Esophagus squamous epithelium (tissue), 5 donors: ENCODE results near the gene CPSF4L. TPM values are rescaled to one million over a fixed set of nuclear protein-coding genes. Genes with fewer than 3 reads are reported as not detected.
A peak's percentile ranks its signal among the peaks of the same experiment; 100 is the strongest.

Experiments used
- DNase-seq: peaks from one replicate; lab custom pipeline; 2025; lab: John Stamatoyannopoulos, UW
- H3K27ac ChIP-seq, 4 donors: fragments of 200-600 bp; sonication (generic); one replicate each; pipeline ENCODE4 v1.5.1; 2016 to 2019; ENCODE audit warnings: mild to moderate bottlenecking in 1 of 4
- H3K27me3 ChIP-seq, 4 donors: fragments of 200-600 bp; sonication (generic); 1 replicate in 3 of 4; 2 replicates in 1 of 4; pipeline versions ENCODE4 v1.5.1 to v1.6.0; 2017 to 2021; ENCODE audit warnings: antibody characterized with exemption in 1 of 4
- H3K36me3 ChIP-seq, 3 donors: fragments of 200-600 bp; sonication (generic); one replicate each; pipeline ENCODE4 v1.5.1; 2016 to 2019
- H3K4me1 ChIP-seq, 3 donors: fragments of 200-600 bp; sonication (generic); one replicate each; pipeline ENCODE4 v1.5.1; 2017 to 2019
- H3K4me3 ChIP-seq, 4 donors: fragments of 200-600 bp; sonication (generic); 1 replicate in 3 of 4; 2 replicates in 1 of 4; pipeline ENCODE4 v1.5.1; 2016 to 2019; ENCODE audit warnings: mild to moderate bottlenecking in 2 of 4, moderate library complexity in 1 of 4
- H3K9me3 ChIP-seq, 3 donors: fragments of 200-600 bp; sonication (generic); one replicate each; pipeline ENCODE4 v1.5.1; 2016 to 2019
- CTCF ChIP-seq, 6 experiments: fragments of 450-650 bp in 4 of 6; fragments of 200-600 bp in 2 of 6; sonication (generic) in 2 of 6; IDR thresholded peaks; one replicate each; pipeline ENCODE4 v1.5.1; 2016 to 2019; ENCODE audit warnings: antibody characterized with exemption in 6 of 6, mild to moderate bottlenecking in 4 of 6, moderate library complexity in 4 of 6
- POLR2A ChIP-seq, 4 donors: fragments of 450-650 bp; IDR thresholded peaks; one replicate each; pipeline ENCODE4 v1.6.1; 2017; ENCODE audit warnings: antibody characterized with exemption in 4 of 4, mild to moderate bottlenecking in 4 of 4, moderate library complexity in 3 of 4
- WGBS, 2 donors: methylation state at CpG; one replicate each; pipeline ENCODE4 v1.1.5; 2018; 5-methylcytosine and 5-hydroxymethylcytosine counted together
- intact Hi-C: fragments of 100-400 bp; cut with DNase I; formaldehyde crosslinking; loops from one replicate; pipeline ENCODE4 v1.15.0; 2022
- total RNA-seq, 4 donors: library from RNA; depleted of rRNA; stranded (reverse); fragments of >200 nt; gene quantifications; one replicate each; pipeline ENCODE4 v1.1.0, GENCODE V29; 2016
- donor health status: DM: yes; HTN: yes; CAD: no.

Gene CPSF4L
- total RNA-seq, 4 donors from 2014 or later = not detected

- Histone ChIP-seq H3K36me3 (peaks cover 0 to 30% (median 0%) of the 10 kb centered on the region in 3 donors), H3K27ac (peak overlapping the region; percentile 50 to 85 (median 76)), H3K27me3 (no peaks in the 10 kb centered on the region), H3K4me1 (peaks cover 9 to 45% (median 33%) of the 10 kb centered on the region in 3 donors), H3K9me3 (no peaks in the 10 kb centered on the region), H3K4me3 (peak overlapping the region in 1 of 4 donors; percentile 5)
- intact Hi-C loops = no loop called here
- WGBS, 2 donors = 33 to 50% methylated on average over 9 to 13 of the region's 14 CpGs
- TF ChIP-seq CTCF (IDR thresholded peaks at IDR 0.05) (no peak), POLR2A (IDR thresholded peaks at IDR 0.05) (no peak)
- DNase-seq = no peak
Observed at GRCh38 chr17:73278465-73279453, 17.1 kb upstream of the CPSF4L start.

GRCh38 chr17:73278049-73278464, 16.4 kb upstream of the CPSF4L start:
- Histone ChIP-seq H3K9me3 (no peaks in the 10 kb centered on the region), H3K27ac (peak overlapping the region; percentile 50 to 85 (median 76)), H3K36me3 (peaks cover 0 to 23% (median 0%) of the 10 kb centered on the region in 3 donors), H3K4me1 (peaks cover 9 to 38% (median 27%) of the 10 kb centered on the region in 3 donors), H3K4me3 (no peak overlapping the region), H3K27me3 (no peaks in the 10 kb centered on the region)
- TF ChIP-seq CTCF (IDR thresholded peaks at IDR 0.05) = no peak
- no peak for TF ChIP-seq POLR2A (IDR thresholded peaks at IDR 0.05)
- no peak for DNase-seq
- intact Hi-C loops = no loop called here
- WGBS, 2 donors = 22 to 35% methylated on average over 6 to 7 of the region's 7 CpGs

GRCh38 chr17:73274490-73274889, 12.8 kb upstream of the CPSF4L start:
- H3K27me3 ChIP-seq = no peaks in the 10 kb centered on the region
- intact Hi-C loops = no loop called here
- no peak overlapping the region for H3K27ac ChIP-seq
- 94 to 96% methylated on average over 3 to 4 of the region's 4 CpGs for WGBS, 2 donors
- DNase-seq = no peak
- TF ChIP-seq CTCF (IDR thresholded peaks at IDR 0.05) (no peak), POLR2A (IDR thresholded peaks at IDR 0.05) (no peak)
- no peaks in the 10 kb centered on the region for H3K9me3 ChIP-seq
- H3K36me3 ChIP-seq = no peaks in the 10 kb centered on the region
- peaks cover 9 to 32% (median 22%) of the 10 kb centered on the region in 3 donors for H3K4me1 ChIP-seq
- H3K4me3 ChIP-seq = no peak overlapping the region

GRCh38 chr17:73272906-73273218, 11.2 kb upstream of the CPSF4L start:
- 84 to 86% methylated on average over 5 to 8 of the region's 8 CpGs for WGBS, 2 donors
- no peaks in the 10 kb centered on the region for H3K27me3 ChIP-seq
- no peak overlapping the region for H3K4me3 ChIP-seq
- peaks cover 0 to 16% (median 6%) of the 10 kb centered on the region in 3 donors for H3K4me1 ChIP-seq
- intact Hi-C loops = no loop called here
- no peak for TF ChIP-seq CTCF (IDR thresholded peaks at IDR 0.05)
- TF ChIP-seq POLR2A (IDR thresholded peaks at IDR 0.05) = no peak
- no peak overlapping the region for H3K27ac ChIP-seq
- H3K36me3 ChIP-seq = no peaks in the 10 kb centered on the region
- H3K9me3 ChIP-seq = no peaks in the 10 kb centered on the region
- no peak for DNase-seq

- Histone ChIP-seq H3K4me1 (peaks cover 0 to 10% (median 0%) of the 10 kb centered on the region in 3 donors), H3K36me3 (no peaks in the 10 kb centered on the region), H3K27ac (peak overlapping the region in 1 of 4 donors; percentile 6), H3K27me3 (no peaks in the 10 kb centered on the region), H3K9me3 (no peaks in the 10 kb centered on the region), H3K4me3 (no peak overlapping the region)
- no peak for DNase-seq
- TF ChIP-seq POLR2A (IDR thresholded peaks at IDR 0.05) = no peak
- TF ChIP-seq CTCF (IDR thresholded peaks at IDR 0.05) = peak in 1 of 6 experiments; percentile 5
- WGBS, 2 donors = 53 to 63% methylated on average over 8 to 9 of the region's 9 CpGs
- intact Hi-C loops = no loop called here
Observed at GRCh38 chr17:73271072-73271471, 9.4 kb upstream of the CPSF4L start.
